GM19035 (cell line): ENCODE measurements around the gene SH2D3A.

Experiments
- ATAC-seq: cut with Tn5 transposase; IDR thresholded peaks from one replicate; pipeline ENCODE4 v1.9.1; 2021; ENCODE audit not compliant: unreplicated experiment

The SH2D3A gene

DNA sequence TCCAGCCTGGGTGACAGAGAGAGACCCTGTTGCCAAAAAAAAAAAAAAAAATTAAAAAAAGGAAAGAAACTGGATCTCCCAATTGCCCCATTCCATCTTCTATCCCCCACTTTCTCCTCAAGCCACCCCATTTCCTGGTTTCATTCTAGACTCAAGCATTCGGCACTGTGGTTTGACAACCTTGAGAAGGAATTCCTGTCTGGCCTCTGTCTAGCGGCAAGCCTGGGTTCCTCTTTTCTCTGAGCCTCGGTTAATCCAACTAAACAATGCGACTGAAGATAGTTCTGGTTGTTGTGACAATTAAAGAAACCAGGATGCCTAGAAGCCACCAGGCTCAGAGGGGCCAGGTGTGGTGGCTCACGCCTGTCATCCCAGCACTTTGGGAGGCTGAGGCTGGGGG, 43.5 kb downstream of the SH2D3A start:
- no peak for ATAC-seq

DNA sequence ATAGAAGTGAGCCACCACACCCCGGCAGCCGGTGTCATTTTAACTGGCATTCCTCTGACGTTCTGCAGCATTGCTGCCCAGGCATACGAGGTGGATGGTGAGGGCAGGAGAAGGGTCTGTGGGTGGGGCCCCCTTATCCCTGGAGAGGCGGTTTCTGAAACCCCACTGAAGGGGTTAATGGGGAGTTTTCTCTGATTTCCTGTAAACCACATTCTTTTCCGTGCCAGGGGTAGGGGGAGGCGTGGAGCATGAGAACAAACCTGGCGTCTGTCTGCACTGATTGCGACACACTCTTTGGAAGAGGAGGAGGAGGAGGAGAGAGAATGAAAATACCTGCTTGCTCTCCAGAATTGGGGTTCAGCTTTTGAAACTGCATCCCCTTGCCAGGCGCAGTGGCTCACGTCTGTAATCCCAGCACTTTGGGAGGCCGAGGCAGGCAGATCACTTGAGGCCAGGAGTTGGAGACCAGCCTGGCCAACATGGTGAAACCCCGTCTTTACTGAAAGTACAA, 44.1 kb downstream of the SH2D3A start:
- ATAC-seq = no peak

DNA sequence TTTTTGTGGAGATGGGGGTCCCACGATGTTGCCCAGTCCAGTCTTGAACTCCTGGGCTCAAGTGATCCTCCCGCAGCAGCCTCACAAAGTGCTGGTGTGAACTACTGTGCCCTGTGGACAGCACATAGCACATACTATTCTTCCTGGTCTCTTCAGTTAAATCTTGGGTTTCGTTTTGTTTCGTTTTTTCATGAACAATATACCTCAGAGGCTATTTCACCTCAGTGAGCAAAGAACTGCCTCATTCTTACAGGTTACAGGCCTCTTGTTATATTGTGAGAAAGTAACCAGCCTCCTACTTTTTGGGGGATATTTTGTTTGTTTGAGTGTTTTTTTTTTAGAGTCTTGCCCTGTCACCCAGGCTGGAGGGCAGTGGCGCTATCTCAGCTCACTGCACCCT, 45.5 kb downstream of the SH2D3A start:
- peak; percentile 71 for ATAC-seq

DNA sequence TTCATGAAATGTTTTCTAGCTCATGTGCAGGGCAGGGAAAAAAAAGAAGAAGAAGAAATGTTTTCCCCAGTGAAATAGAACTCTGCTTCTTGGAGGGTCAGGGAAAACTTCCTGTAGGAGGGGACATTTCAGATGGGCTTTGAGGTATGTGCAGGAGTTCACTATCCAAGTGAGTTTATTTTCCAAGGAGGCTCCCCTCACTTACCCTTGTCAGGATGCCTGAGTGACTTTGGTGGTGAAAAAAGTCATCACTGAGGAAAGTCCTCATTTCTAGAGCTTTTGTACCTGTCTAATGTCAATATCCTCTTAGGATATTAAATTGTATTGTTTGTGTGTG, 46.1 kb downstream of the SH2D3A start:
- no peak for ATAC-seq

DNA sequence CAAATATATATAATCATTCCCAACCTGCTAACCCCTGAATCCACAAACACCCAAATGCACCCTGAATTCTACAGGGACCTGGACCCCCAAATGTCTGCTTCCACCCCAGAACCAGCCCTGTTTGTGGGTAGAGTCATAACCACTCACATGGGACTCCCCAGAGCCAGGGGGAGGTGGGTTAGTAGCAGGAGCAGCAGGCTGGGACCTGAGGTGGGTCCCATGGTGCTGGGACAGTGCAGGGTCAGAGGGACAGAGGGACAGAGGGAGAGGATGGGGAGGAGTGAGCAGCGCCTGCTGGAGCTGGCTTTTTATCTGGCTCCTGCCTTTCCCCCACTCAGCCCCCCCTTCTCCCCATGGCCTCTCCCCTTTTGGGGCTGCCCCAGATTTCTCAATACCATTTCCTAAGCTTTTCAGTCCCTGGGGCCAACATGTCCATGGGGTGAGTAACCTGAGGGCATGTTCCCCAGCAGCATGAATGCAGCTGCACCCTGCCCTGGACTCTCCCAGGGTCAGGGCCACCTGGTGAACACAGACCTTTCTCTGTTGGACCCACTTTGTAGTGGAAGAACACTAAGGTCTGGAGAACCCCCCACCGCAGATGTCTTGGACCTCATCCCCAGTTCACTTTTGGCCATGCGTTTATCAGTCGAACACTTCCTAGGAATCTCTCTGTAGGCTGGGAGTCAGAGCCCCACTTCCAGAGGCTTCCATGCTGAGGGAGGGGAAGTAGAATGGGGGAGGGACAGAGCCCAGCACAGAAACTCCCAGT, 46.7 kb downstream of the SH2D3A start, which contains the start of gene C3:
C3 (minus strand) TSS at position 282 of the 769 bp plus-strand sequence; CDS start at position 221, 61 bp downstream.
- no peak for ATAC-seq

DNA sequence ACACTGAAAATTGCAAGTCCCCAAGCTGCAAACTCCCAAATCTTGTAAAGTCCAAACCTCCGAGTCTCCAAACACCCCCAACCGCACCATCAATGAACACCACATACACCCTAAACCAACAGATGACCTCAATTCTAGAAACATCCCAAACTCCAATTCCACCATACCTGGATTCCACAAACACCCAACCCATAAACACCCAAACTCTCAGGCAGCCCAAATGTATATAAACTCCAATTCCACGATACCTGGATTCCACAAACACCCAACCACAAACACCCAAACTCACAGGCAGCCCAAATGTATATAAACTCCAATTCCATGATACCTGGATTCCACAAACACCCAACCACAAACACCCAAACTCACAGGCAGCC, 47.3 kb downstream of the SH2D3A start:
- no peak for ATAC-seq

DNA sequence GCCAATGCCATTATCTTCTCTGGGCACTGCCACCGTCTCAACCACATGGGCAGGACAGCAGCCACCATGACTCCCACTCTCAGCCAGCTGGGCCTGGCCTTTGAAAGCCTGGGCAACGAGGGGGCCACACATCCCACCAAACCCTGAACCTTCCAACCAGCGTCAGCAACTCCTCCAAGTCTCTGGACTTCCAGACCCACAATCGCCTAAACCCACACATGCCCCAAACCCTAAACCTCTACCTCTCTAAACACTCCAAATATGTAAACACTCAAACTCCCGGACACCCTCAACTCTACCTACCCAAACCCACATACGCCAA, 47.7 kb downstream of the SH2D3A start:
- ATAC-seq = no peak

DNA sequence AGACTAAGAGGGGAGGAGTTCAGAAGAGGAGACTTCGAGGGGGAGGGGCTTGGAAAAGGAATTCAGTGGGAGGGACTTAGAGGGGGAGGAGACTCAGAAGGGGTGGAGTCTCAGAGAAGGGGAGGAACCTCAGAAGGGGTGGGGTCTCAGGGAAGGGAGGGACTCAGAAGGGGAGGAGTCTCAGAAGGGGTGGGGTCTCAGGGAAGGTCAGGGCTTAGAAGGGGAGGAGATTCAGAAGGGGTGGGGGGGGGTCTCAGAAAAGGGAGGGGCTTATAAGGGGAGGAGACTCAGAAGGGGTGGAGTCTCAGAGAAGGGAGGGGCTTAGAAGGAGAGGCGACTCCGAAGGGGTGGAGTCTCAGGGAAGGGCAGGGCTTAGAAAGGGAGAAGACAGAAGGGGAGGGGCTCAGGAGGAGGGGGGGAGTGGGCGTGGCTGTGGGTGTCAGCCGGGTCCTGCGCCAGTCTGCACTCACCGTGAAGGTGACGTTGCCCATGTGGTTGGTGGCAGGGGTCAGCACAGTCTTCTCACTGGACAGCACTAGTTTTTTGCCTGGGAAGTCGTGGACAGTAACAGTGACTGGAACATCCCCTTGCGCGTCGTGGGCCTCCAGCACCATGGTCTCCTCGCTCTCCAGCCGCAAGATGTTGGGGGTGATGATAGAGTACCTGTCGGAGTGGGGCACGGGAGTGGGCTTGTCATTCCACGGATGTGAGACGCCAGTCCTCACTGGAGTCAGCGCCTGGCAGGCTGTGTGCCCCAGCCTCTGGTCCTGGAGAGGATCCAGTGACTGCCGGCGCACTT, 48.3 kb downstream of the SH2D3A start:
- ATAC-seq = no peak

DNA sequence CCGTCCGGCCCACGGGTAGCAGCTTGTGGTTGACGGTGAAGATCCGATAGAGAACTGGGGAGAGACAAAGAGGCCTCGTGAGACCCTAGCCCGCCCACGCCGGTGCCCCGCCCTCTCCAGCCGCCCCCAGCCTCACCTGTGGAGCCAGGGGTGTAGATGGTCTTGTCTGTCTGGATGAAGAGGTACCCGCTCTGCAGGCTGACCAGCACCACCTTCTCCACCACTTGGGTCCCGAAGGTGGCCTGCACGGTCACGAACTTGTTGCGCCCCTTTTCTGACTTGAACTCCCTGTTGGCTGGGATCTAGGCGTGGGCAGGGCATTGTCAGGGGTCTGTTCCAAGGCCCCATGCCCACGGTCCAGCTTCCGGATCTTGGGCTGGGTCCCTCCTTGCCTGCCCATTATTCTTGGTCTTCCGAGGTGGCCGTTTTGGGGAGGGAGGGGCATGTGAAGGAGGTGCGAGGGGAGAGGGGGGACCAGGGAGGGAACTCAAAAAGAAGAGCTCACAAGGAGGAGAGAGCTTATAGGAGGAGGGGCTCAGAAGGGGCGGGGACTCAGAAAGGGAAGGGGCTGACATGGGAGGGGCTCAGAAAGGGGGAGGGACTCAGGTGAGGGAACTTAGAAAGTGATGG, 49.0 kb downstream of the SH2D3A start:
- ATAC-seq = no peak

DNA sequence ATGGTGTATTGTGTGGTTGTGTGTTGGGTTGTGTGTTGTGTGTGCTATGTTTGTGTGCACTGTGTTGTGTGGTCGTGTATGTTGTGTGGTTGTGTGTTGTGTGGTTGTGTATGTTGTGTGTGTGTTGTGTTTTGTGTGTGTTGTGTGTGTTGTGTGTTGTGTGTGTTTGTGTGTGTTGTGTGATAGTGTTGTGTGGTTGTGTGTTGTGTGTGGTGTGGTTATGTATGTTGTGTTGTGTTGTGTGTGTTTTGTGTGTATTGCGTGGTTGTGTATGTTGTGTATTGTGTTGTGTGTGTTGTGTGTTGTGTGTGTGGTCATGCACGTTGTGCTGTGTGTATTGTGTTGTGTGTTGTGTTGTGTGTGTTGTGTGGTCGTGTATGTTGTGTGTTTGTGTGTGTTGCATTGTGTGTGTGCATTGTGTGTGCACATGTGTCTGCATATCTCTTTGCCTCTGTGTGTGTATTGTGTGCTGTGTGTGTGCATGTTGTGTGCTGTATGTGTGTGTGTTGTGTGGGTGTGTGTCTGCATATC, 49.7 kb downstream of the SH2D3A start:
- ATAC-seq = no peak

DNA sequence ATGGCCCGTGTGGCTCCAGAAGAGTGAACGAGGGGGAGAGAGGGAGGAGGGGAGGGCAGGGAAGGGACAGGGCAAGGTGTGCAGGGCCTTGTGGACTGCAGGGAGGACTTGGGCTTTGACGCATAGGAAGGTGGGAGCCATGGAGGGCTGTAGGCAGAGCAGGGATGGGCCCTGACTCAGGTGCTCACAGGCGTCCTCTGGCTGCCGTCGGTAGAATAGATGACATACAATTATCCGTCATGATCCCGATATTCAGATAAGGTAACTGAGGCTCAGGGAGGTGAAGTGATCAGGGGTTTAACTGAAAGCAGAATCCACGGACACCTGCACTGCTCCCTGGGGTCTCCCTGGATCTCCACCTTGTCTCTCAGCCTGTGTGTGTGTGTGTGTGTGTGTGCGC, 50.2 kb downstream of the SH2D3A start:
- ATAC-seq = no peak

DNA sequence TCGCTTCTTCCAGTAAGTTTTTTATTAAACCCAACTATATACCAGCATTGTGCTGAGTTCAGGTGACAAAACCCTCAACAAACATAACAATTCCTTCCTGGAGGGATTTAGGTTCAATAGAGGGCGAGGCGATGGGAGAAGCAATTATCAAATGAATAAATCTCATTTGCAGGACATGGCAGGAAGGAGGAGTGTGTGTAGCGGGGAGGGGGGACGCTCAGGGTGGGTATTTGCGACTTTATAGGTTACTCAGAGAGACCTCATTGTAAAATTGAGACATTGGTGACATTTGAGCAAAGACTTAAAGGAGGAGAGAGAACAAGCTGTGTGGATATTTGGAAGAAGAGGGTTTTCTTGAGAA, 50.6 kb downstream of the SH2D3A start:
- no peak for ATAC-seq

DNA sequence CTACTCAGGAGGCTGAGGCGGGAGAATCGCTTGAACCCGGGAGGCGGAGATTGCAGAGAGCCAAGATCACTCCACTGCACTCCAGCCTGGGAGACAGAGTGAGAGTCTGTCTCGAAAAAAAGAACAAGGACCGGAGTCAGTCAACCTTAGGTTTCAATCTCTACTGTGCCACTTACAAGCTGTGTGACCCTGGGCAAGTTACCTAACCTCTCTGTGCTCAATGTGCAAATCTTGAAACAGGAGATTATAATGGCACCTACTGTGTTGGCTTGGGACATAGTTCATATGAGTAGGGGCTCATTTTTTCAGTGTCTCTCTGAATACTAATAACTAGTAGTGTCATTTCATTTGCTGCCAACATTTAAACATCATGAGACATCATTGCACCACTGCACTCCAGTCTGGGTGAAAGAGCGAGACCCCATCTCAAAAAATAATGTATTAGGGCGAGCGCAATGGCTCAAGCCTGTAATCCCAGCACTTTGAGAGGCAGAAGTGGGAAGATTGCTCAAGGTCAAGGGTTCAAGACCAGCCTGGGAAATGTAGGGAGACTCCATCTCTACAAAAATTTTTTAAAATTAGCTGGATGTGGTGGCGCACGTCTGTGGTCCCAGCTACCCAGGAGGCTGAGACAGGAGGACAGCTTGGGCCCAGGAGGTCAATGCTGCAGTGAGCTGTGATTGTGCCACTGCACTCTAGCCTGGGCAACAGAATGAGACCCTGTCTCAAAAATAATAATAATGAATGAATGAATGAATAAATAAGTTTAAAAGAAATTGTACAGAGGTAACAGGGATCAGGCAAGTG, 52.3 kb downstream of the SH2D3A start:
- ATAC-seq = no peak

DNA sequence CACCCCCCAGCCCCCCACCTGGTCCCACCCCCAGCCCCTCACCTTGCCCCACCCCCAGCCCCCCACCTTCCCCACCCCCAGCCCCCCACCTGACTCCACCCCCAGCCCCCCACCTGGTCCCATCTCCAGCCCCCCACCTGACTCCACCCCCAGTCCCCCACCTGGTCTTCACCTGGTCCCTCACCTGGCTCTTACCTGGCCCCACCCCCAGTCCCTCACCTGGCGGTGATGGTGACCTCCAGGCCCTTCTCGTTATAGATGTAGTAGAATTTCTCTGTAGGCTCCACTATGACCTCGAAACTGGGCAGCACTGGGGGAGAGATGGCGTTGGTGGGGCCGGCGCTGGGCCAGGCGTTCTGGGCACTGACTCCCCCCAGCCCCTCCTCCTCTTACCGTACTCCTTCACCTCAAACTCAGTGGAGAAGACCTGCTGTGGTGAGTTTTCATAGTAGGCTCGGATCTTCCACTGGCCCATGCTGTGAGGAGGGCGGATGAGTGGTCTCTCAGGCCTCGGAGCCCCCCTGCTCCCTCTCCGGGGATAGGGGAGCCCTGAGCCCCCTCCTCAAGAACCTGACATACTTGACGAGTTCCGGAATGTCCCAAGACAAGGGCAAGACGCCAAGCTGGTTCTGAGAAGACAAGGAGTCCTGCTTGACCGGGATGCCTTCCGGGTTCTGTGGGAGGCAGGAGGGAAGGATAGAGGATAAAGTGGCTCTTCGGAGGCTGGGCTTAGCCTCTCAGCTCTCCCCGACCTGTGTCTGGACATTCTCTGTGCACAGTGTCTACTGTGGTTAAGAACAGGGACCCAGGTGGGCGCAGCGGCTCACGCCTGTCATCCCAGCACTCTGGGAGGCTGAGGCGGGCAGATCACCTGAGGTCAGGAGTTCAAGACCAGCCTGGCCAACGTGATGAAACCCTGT, 53.2 kb downstream of the SH2D3A start:
- ATAC-seq = no peak

DNA sequence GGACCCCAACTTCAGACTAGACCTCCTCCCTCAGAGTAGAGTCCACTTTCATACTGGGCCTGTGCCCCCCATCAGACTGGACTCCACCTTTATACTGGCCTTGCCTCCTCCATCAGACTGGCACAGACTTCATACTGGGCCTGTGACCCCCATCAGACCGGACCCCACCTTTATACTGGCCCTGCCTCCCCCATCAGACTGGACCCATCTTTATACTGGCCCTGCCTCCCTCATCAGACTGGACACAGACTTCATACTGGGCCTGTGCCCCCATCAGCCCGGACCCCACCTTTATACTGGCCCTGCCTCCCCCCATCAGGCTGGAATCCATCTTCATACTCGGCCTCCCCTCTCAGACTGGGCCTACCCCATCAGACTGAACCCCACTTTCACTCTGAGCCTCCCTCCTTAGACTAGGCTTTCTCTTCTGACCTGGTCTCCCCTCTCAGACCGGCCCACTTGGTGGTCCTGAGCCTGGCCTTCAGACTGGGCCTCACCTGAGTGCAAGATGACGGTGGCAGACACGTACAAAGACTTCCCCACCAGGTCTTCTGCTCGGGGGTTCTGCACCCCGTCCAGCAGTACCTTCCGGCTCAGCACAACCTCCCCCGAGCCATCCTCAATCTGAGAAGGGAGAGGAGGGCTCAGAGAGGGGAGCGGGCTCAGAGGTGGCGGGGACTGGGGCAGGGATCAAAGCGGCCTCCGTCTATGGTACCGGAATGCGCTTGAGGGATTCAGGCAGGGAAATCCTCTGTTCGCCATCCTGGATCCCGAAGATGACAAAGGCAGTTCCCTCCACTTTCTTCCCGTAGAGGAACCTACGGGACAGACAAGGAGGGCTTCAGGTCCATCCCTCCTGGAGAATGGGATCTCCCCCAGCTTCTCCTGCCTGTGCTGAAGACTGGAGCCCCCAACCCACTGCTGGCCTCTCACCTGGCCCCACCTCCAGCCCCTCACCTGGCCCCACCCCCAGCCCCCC, 54.3 kb downstream of the SH2D3A start:
- no peak for ATAC-seq

DNA sequence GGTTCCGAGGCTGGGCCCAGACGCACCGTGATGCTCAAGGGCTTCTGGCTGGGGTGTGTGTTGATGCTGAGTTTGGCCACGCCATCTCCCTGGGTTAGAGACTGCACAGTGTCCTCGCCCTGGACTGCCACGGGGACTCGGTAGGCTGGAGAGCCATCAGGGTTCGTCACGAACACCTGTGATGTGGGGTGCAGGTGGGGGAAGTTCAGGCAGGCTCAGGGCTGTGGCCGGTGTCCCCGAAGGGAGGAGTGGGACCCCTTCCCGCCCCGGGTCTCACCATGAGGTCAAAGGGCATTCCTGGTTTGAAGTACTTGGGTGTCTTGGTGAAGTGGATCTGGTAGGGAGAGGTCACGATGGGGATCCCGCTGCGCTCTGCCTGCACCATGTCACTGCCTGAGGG, 55.0 kb downstream of the SH2D3A start:
- no peak for ATAC-seq

DNA sequence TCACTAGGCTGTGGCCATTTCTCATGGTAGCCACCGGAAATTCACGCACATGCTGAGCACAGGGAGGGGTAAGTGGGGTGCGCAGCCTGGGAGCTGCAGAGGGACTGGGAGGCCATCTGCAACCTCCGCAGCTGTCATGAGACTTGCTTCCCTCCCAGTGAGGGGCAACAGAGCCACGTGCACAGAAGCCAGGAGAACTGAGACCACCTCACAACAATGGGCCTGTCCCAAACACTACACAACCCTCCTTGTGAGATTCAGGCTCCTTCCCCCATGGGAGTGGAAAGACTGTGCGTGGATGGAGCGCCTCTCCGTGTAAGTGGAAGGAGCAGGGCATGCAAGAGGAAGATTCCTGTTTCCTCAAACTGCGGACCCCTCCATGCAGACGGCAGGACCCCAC, 55.6 kb downstream of the SH2D3A start:
- no peak for ATAC-seq

DNA sequence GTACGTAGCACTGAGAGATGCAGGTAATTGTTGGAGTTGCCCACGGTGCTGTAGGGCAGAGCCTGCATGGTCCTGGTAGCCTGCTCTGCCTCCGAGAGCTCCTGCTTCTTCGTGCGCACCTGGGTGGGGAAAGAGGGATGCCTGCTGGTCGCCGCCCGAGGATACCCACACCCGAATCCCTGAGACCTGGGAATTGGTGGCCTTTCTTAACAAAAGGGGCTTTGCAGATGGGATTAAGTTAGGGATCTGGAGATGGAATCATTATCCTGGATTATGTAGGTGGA, 56.2 kb downstream of the SH2D3A start:
- no peak for ATAC-seq
